Endothelial cell (in vitro differentiated cells): ENCODE measurements around the gene CAMSAP1. TPM values are rescaled to one million over a fixed set of nuclear protein-coding genes. Genes with fewer than 3 reads are reported as not detected.

Experiments
- DNase-seq: peaks from one replicate; pipeline ENCODE4 v3.0.0; 2021; ENCODE audit warnings: low spot score
- H3K27ac Mint-ChIP-seq: one replicate; pipeline ENCODE4 v1.8.0; 2021; ENCODE audit warnings: mixed read lengths, inconsistent platforms; ENCODE audit not compliant: unreplicated experiment
- H3K27me3 Mint-ChIP-seq: one replicate; pipeline ENCODE4 v1.8.0; 2021; ENCODE audit warnings: mild to moderate bottlenecking, moderate library complexity, mixed read lengths, inconsistent platforms; ENCODE audit not compliant: unreplicated experiment
- H3K36me3 Mint-ChIP-seq: one replicate; pipeline ENCODE4 v1.8.0; 2021; ENCODE audit warnings: mild to moderate bottlenecking, low read depth, mixed read lengths, inconsistent platforms; ENCODE audit not compliant: unreplicated experiment
- H3K4me1 Mint-ChIP-seq: one replicate; pipeline ENCODE4 v1.8.0; 2021; ENCODE audit warnings: mild to moderate bottlenecking, mixed read lengths, inconsistent platforms; ENCODE audit not compliant: unreplicated experiment
- H3K4me3 Mint-ChIP-seq: one replicate; pipeline ENCODE4 v1.8.0; 2021; ENCODE audit warnings: mild to moderate bottlenecking, mixed read lengths, inconsistent platforms; ENCODE audit not compliant: unreplicated experiment
- H3K9me3 Mint-ChIP-seq: one replicate; pipeline ENCODE4 v1.8.0; 2021; ENCODE audit warnings: mixed read lengths, inconsistent platforms; ENCODE audit not compliant: unreplicated experiment
- CTCF ChIP-seq: fragments of 200-600 bp; sonication (generic); IDR thresholded peaks from one replicate; pipeline ENCODE4 v1.5.0; 2021; ENCODE audit warnings: antibody characterized with exemption; ENCODE audit not compliant: unreplicated experiment
- total RNA-seq: library from RNA; stranded (reverse); fragmentation: NEBNext Ultra II Directional; extraction: Animal tissue kit (Norgen Biotek cat#: 25700); gene quantifications from one replicate; pipeline ENCODE4 v1.2.1, GENCODE V29; 2021; ENCODE audit not compliant: unreplicated experiment

Gene CAMSAP1
- total RNA-seq, 1 donor from 2014 or later = 44.7 TPM

- H3K4me3 Mint-ChIP-seq = no peak overlapping the region
- TF ChIP-seq CTCF = no peak
- no peaks in the 10 kb centered on the region for H3K9me3 Mint-ChIP-seq
- H3K36me3 Mint-ChIP-seq = no peaks in the 10 kb centered on the region
- no peak overlapping the region for H3K27ac Mint-ChIP-seq
- no peak for DNase-seq
- H3K4me1 Mint-ChIP-seq = no peaks in the 10 kb centered on the region
- peaks cover 3% of the 10 kb centered on the region for H3K27me3 Mint-ChIP-seq
Observed at GRCh38 chr9:135787317-135787716, 120.0 kb downstream of the CAMSAP1 start.

GRCh38 chr9:135786146-135786690 is 121.1 kb downstream of the CAMSAP1 start:
- DNase-seq = no peak
- TF ChIP-seq CTCF = no peak
- no peaks in the 10 kb centered on the region for H3K4me1 Mint-ChIP-seq
- H3K9me3 Mint-ChIP-seq = no peaks in the 10 kb centered on the region
- no peak overlapping the region for H3K27ac Mint-ChIP-seq
- no peak overlapping the region for H3K4me3 Mint-ChIP-seq
- no peaks in the 10 kb centered on the region for H3K36me3 Mint-ChIP-seq
- peaks cover 2% of the 10 kb centered on the region for H3K27me3 Mint-ChIP-seq

GRCh38 chr9:135785013-135785575 is 122.3 kb downstream of the CAMSAP1 start:
- no peak overlapping the region for H3K4me3 Mint-ChIP-seq
- H3K27me3 Mint-ChIP-seq = no peaks in the 10 kb centered on the region
- H3K4me1 Mint-ChIP-seq = no peaks in the 10 kb centered on the region
- H3K36me3 Mint-ChIP-seq = no peaks in the 10 kb centered on the region
- no peak for DNase-seq
- H3K27ac Mint-ChIP-seq = no peak overlapping the region
- no peak for TF ChIP-seq CTCF
- H3K9me3 Mint-ChIP-seq = no peaks in the 10 kb centered on the region

- DNase-seq = no peak
- H3K4me1 Mint-ChIP-seq = no peaks in the 10 kb centered on the region
- H3K27me3 Mint-ChIP-seq = peaks cover 1% of the 10 kb centered on the region
- no peak overlapping the region for H3K27ac Mint-ChIP-seq
- TF ChIP-seq CTCF = no peak
- no peaks in the 10 kb centered on the region for H3K36me3 Mint-ChIP-seq
- no peaks in the 10 kb centered on the region for H3K9me3 Mint-ChIP-seq
- H3K4me3 Mint-ChIP-seq = no peak overlapping the region
Observed at GRCh38 chr9:135783540-135784245, 123.7 kb downstream of the CAMSAP1 start.

- no peak for TF ChIP-seq CTCF
- no peak overlapping the region for H3K27ac Mint-ChIP-seq
- H3K4me1 Mint-ChIP-seq = no peaks in the 10 kb centered on the region
- H3K36me3 Mint-ChIP-seq = no peaks in the 10 kb centered on the region
- H3K27me3 Mint-ChIP-seq = peaks cover 1% of the 10 kb centered on the region
- no peak for DNase-seq
- no peaks in the 10 kb centered on the region for H3K9me3 Mint-ChIP-seq
- H3K4me3 Mint-ChIP-seq = no peak overlapping the region
Observed at GRCh38 chr9:135782946-135783345, 124.4 kb downstream of the CAMSAP1 start.
